Activated T-cell treated with anti-CD3 and anti-CD28 coated beads, Interleukin-2, amount 50 U/mL, for 1 hour (primary cell): ENCODE measurements around the gene HYAL3.
"Not testable (repeated sequence)": the region's sequence is repeated elsewhere in the genome, so short reads cannot be mapped to it uniquely, and the experiment has no call there.

ENCODE experiments used
- DNase-seq: peaks from one replicate; pipeline ENCODE4 v3.0.0-alpha.2; 2020

HYAL3 gene

GRCh38 chr3:50254577-50255250 is 44.5 kb downstream of the HYAL3 start:
- no peak for DNase-seq

GRCh38 chr3:50251220-50251619 is 48.0 kb downstream of the HYAL3 start:
- DNase-seq = no peak

DNA sequence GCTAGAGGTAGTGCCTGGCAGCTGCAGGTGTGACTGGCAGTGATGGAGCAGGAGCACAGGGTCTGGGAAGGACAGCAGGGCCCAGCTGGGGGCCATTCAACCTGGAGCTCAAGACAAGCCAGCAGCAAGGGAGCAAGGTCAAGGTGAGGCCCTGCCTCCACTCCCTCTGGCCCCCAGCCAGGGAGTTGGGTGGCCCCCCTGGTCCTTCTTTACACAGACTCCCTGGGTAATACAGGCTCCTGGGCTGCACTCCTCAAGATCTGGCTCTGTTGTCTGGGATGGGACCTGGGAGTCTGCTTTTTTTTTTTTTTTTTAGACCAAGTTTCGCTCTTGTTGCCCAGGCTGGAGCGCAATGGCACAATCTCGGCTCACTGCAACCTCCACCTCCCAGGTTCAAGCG is 48.7 kb downstream of the HYAL3 start:
- DNase-seq = no peak

DNA sequence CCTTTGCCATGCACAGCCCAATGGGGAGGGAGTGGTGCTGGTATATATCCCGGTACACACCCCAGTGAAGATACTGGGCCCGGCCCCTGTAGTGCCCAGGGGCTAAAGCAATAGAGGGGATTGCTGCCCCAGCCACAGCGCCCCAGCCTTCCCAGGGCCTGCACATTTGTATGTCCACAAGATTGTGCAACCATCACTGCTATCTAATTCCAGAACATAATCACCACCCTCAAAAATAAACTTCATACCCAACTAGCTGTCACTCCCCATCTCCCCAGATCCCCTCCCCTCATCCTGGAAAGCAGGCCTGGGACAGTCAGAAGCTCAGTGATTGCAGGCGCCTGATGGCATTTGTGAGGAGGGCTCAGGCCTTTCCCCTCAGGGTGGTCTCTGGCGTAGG is 49.7 kb downstream of the HYAL3 start:
- no peak for DNase-seq

GRCh38 chr3:50248387-50248786 is 50.8 kb downstream of the HYAL3 start:
- DNase-seq = no peak

DNA sequence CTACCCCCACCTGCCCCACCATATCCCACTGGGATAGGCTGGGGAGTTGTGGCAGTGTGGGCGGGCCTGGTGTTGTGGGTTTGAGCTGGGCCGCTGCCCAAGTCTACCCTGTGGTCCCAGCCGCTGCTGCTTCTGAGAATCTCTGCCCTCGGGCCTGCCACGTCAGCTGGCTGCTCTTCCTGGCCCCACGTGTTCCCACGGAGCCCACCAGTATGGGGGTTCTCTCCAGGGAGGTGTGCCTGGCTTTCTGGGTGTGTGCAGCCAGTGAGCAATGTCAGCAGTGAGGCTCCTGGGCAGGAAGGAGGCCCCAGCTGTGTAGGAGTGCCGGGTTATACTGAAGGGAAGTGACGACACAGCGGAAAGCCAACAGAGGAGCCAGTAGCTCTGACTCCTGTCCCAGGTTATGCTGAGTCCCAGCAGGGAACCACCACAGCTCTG is 52.7 kb downstream of the HYAL3 start:
- DNase-seq = peak; percentile 76

- peak; percentile 96 for DNase-seq
Observed at GRCh38 chr3:50245831-50246516, 53.2 kb downstream of the HYAL3 start.

DNA sequence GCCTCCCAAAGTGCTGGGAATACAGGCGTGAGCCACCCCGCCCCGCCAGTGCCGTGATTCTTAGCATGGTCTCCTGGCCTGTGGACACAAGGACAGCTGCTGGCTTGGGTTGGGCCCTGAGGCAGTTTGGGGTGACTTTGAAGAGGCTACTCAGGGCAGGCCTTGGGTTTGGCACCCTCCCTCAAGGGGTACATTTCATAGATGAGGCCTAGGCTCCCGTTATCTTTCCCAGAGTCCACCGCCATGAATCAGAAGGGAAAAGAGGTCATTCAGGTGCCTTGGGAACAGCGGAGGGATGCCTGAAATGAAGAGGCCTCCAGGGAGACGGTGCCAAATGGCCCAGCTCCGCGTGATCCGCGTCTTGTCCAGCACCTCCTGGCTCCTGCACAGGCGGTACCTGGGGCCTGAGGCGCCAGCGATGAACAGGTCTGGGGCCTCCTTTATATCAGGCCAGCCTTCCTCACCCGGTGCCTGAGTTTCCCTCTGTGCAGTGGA is 53.9 kb downstream of the HYAL3 start:
- no peak for DNase-seq

DNA sequence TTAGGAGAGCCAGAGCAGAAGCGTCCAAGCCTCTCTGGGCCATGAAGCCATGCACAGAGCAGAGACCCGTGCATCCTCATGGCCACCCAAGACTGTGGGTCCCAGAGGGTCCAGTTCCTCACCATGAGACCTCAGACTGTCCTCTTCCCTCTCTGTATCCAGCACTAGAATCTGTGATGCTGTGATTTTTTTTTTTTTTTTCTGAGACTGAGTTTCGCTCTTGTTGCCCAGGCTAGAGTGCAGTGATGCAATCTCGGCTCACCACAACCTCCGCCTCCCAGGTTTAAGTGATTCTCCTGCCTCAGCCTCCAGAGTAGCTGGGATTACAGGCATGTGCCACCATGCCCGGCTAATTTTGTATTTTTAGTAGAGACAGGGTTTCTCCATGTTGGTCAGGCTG is 54.4 kb downstream of the HYAL3 start:
- not testable (repeated sequence) for DNase-seq

- DNase-seq = no peak
Observed at GRCh38 chr3:50243543-50243895, 55.7 kb downstream of the HYAL3 start.

DNA sequence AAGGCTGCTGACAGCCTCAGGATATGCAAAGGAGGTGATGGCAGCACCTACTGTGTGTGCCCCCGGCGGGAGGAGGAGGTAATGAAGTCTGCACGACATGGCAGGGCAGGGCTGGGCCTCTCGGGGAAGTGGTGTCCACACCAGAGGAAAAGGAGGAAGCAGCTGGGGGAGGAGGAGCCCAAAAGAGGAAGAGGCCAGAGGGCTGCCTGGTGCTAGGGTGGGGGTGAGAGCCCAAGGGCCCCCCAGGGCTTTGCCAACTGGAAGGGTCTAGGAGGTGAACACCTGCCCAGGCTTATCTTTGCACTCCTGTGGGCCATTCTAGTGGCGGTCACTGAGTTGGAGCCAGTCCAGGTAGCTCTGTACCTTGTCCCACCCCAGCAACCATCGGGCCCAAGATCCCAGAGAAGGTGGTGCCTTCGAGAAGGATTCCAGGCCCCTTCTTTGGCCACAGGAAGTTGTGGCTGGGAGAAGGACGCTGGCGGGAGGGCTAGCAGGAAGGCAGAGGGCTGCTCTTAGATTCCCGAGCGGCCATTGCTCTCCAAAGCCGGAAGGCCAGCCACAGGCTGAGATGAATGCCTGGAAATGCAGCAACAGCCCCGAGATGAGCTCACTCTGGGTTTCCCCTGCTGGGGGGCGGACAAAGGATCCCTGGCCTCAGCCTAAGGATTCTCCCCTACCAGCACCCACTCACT is 56.2 kb downstream of the HYAL3 start:
- DNase-seq = peak; percentile 34
